HG03135 (cell line): Measurements from ENCODE around the gene PREB.
"Not testable (repeated sequence)": the region's sequence is repeated elsewhere in the genome, so short reads cannot be mapped to it uniquely, and the experiment has no call there.

ENCODE experiments used
- ATAC-seq: cut with Tn5 transposase; IDR thresholded peaks from one replicate; pipeline ENCODE4 v1.9.1; 2021; ENCODE audit warnings: mild to moderate bottlenecking, moderate library complexity; ENCODE audit not compliant: unreplicated experiment

PREB gene

GRCh38 chr2:27133905-27134780, at the start of gene PREB:
Gene PREB (minus strand): TSS chr2:27134636. CDS start chr2:27134421, 215 bp downstream.
- ATAC-seq = peak; percentile 78

DNA sequence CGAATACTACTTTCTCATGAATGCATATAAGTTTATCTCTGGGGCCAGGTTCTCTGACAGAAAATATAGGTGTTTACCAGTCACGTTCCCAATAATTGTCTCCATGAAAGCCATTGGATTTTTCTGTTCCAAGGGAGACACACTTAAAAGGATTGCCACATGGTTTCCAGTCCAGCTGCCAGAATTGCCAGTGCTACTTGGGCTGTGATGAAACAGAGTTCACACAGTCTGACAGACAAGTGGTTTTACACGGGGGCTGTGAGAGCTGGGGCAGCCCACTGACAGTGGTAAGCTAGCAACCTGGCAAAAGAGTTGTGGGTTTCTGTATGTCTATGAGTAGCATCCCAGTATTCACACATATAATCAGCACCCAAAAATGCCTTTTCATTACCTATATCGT, 49.7 kb upstream of the PREB start:
- no peak for ATAC-seq

DNA sequence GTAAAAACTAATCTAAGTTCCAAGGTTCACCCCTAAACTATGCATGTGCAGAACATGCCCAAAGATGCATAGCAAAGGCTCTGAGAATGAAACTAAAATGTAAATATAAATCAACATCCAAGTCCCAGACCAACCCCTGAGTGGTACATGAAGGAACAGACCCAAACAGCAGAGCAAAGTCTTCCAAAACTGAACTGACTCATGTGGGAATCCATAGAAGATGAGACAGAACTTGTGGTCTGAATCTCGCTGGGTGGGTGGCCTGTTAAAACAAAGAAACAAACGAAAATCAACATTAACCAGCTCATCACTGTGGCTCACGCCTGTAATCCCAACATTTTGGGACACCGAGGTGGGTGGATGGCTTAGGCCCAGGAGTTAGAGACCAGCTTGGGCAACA, 47.9 kb upstream of the PREB start:
- ATAC-seq = no peak

DNA sequence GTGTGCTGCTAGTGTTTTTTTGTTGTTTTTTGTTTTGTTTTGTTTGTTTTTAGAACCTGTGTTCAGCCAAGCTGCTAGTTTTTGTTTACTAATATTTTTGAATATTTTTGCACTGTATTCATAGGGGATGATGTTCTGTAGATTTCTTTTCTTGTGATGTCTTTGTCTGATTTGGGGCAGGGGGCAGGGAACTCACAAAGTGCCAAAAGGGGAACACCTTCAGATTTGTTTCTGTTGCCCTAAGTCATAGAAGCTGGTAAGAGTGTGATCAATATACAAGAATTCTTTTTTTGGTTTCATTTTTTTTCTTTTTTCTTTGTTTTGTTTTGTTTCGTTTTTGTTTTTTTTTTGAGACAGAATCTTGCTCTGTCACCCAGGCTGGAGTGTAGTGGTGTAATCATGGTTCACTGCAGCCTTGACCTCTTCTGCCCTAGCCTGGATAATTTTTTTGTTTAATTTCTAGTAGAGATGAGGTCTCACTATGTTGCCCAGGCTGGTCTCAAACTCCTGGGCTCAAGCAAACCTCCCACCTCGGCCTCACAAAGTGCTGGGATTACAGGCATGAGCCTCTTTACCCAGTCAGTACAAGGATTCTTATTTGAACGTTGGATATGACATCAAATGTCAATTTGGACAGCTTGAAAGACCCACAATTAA, 45.0 kb upstream of the PREB start:
- ATAC-seq = no peak

DNA sequence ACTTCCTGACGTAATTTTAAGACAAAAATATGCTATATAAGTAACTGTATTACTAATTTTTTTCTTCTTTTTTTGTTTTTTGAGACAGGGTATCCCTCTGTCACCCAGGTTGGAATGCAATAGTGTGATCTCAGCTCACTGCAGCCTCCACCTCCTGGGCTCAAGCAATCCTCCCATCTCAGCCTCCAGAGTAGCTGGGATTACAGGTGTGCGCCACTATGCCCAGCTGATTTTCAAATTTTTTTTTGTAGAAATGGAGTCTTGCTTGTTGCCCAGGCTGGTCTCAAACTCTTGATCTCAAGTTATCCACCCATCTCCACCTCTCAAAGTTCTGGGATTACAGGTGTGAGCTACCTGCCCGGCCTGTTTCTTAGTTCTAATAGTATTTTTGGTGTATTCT, 44.0 kb upstream of the PREB start:
- ATAC-seq = no peak

- ATAC-seq = no peak
Observed at GRCh38 chr2:27177441-27178351, 43.3 kb upstream of the PREB start.

DNA sequence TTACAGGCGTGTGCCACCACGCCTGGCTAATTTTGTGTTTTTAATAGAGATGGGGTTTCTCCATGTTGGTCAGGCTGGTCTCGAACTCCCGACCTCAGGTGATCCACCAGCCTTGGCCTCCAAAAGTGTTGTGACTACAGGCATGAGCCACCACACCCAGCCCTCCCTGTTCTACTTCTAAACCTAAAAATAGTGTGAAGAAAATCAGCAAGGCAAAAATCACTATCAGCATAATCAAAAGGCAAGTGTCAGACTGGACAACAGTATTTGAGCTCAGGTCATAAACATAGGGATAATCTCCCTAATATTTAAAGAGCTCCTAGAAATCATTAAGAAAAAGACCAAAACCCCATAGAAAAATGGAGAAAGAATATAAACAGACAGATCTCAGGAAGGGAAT, 41.3 kb upstream of the PREB start:
- ATAC-seq = not testable (repeated sequence)

GRCh38 chr2:27175330-27175729, 40.9 kb upstream of the PREB start:
- no peak for ATAC-seq

DNA sequence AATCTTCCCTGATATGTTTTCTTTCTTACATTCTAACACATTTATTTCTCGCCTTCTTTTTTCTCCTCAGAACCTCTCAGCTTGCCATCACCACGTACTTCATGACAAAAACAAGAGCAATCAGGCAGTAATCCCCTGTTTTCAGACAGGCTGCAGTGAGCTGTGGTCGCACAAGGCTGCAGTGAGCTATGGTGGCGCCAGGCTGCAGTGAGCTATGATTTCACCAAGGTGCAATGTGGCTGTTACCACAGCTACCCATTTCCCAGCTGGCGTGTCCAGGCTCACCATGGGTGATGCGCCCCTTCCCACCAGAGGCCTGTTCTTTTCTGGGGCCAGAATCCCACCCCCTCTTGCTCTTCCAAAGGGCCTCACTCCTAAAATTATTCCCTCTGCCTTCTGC, 40.2 kb upstream of the PREB start:
- ATAC-seq = no peak

DNA sequence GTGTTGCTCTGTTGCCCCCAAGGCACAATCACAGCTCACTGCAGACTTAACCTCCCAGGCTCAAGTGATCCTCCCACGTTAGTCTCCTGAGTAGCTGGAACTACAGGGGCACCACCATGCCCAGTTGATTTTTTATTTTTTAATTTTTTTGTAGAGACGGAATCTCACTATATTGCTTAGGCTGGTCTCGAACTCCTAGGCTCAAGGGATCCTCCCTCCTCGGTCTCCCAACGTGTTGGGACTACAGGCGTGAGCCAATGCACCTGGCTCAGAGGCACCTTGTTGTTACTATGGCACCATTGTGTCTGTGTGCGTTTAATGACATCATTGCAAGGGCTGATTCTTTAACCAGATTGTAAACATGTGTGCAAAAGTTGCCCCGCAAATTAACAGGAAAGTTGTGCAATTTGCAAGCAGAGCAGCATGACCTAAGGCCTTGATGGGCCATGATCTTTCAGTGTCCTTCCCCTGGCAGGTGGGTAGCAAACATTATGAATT, 37.0 kb upstream of the PREB start:
- ATAC-seq = no peak

GRCh38 chr2:27170581-27171337, 36.3 kb upstream of the PREB start:
- no peak for ATAC-seq

- no peak for ATAC-seq
Observed at GRCh38 chr2:27164960-27165763, 30.7 kb upstream of the PREB start.

DNA sequence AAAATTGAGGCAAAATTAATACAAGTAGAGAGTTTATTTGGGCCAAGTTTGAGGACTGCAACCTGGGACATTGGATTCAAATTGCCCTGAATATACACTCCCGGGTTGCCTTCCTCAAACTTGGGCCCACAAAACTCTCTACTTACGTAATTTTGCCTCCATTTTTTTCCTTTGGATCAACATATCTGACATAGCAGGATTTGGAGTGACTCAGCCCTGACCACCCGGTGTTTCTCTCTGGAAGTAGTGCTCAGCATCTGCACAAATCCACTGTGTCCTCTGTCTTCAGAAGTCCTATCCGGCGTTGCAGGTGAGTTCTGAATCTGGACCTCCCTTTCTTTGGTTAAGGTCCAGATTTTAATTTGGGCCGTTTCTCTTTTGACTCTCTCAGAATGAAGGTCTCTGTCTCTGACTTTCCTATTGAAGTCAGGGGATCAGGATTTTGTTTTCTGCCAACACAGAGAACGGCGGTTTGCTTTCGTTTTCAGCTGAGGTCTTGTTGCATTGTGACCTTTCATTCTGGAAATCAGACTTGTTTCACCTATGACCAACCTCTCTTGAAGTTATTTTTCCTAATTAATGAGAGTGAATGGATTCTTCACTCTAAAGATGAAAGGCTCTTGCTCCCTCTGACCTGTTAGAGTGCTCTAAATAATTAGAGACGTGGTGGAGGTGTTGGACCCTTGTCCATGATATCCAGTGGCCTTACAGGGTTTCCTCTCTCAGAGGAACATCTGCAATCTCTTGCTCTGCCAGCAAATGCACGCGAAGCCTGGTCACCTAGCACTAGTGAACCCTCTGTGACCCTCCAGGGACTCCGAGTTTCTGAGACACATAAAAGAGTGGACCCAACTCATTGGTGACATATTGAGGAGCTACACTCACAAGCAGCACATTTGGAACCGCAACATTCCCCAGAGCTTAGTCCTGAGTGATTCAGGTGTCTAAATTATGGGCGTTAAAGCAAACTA, 28.0 kb upstream of the PREB start:
- no peak for ATAC-seq

- ATAC-seq = no peak
Observed at GRCh38 chr2:27160191-27160590, 25.8 kb upstream of the PREB start.

DNA sequence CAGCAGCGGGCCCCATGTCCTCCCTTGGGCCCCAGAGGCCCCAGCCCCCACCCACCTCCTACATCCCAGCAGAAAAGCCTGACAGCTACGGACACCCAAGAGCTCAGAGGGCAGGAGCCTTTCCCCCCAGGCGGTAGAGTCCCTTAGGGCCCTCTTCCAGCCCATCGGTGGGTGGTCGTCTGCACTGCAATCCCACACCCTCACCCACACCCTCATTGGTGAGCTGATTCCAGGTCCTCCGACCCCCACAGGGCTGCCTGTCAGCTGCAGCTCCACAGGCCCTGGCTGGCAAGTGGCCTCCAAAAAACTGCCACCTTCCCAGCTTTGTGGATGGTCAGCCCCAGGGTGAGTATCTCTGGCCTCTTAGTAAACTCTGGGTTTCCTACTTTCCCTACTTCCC, 24.8 kb upstream of the PREB start:
- ATAC-seq = no peak

- ATAC-seq = no peak
Observed at GRCh38 chr2:27158468-27158867, 24.0 kb upstream of the PREB start.

- no peak for ATAC-seq
Observed at GRCh38 chr2:27155069-27155520, 20.7 kb upstream of the PREB start.

GRCh38 chr2:27154488-27154887, 20.1 kb upstream of the PREB start:
- ATAC-seq = no peak
